ENCODE data around the gene PRR29. TPM values are rescaled to one million over a fixed set of nuclear protein-coding genes. Genes with fewer than 3 reads are reported as not detected.

Gene PRR29
- total and polyA plus RNA-seq, 8 donors, result 0.08 to 0.92 (median 0.50) TPM; not detected in 5

DNA sequence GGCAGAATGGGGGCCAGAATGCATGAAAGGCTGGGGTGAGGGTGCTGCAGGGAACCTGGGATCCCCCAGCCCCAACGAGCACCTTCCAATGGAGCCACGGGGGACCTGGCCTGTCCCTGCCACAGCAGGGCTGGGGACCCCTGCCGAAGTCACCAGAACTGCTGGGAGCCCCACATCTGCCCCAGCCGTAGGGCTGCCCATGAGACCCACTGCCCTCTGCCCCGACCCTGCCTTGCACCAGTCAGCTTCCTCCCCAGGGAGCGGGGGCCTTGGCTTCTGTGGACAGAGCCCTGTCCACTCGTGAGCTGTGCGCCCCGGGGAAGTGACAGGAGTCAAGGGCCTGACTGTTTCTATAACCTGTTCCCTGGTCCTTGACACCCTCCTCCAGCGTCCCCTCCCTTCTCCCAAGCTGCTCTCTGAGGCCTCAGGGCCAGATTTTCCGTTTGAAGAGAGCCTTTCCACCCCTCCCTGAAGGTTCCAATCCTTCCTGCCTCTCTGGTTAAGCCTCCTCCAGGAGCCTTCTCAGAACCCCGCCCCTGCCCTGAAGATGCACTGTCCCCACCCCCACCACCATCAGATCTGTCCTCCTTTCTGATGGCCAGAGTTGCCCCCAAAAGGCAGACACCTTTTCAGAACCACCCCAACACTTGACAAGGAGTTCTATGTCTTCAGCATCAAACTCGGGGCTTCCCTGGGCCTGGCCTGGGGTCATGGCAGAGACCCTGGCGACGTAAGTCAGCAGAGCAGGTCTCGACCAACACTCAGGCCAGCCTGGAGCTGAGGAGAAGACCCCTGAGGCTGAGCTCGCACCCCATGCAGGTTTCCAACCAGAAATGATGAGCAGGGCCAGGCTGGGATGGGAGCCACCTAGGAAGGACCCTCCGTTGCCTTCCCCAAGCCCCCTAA is 10.7 kb upstream of the PRR29 start:
- 72 to 80% (median 78%) methylated on average over 9 to 18 of the region's 18 CpGs for WGBS, 5 donors
- TF ChIP-seq EP300 (IDR thresholded peaks at IDR 0.05) (no peak), POLR2A (IDR thresholded peaks at IDR 0.05) (no peak), CTCF (IDR thresholded peaks at IDR 0.05) (no peak), POLR2AphosphoS5 (IDR thresholded peaks at IDR 0.05) (no peak)
- Histone ChIP-seq H3K36me3 (no peaks in the 10 kb centered on the region), H3K4me3 (no peak overlapping the region), H3K4me1 (peaks cover 6 to 26% (median 25%) of the 10 kb centered on the region in 4 donors), H3K27me3 (peaks cover 0 to 44% (median 15%) of the 10 kb centered on the region in 3 donors), H3K9me3 (no peaks in the 10 kb centered on the region), H3K27ac (peak overlapping the region in 2 of 5 donors; percentile 1 to 14)
- no peak for DNase-seq
- intact Hi-C loops (cut with DNase I; ENCODE audit: low total_unique reads), result no loop called here

DNA sequence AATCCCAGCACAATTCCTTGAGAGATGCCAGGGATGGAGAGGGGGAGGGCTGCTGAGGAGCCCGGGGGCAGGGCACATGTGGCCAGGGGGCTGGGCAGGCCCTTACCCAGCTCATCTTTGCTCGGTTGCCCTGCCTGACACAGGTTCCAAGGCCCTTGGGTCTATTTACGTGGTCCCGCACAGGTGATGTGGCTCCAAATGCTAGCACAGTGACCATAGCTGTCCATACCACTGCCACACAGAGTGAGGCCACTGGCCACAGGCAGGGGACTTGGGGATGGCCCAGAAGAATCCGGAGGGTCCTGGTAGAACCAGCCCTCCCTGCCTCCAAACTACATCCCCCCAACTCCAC is 10.0 kb upstream of the PRR29 start:
- no peaks in the 10 kb centered on the region for H3K36me3 ChIP-seq
- H3K27me3 ChIP-seq, result peaks cover 0 to 48% (median 15%) of the 10 kb centered on the region in 3 donors
- TF ChIP-seq EP300 (IDR thresholded peaks at IDR 0.05) (no peak), POLR2A (IDR thresholded peaks at IDR 0.05) (no peak), POLR2AphosphoS5 (IDR thresholded peaks at IDR 0.05) (no peak), CTCF (IDR thresholded peaks at IDR 0.05) (no peak)
- peaks cover 6 to 26% (median 25%) of the 10 kb centered on the region in 4 donors for H3K4me1 ChIP-seq
- intact Hi-C loops (cut with DNase I; ENCODE audit: low total_unique reads), result no loop called here
- no peak for DNase-seq
- no peak overlapping the region for H3K4me3 ChIP-seq
- no peaks in the 10 kb centered on the region for H3K9me3 ChIP-seq
- WGBS, 5 donors, result 85 to 94% (median 90%) methylated on average over 3 to 5 of the region's 5 CpGs
- H3K27ac ChIP-seq, result no peak overlapping the region

GRCh38 chr17:63988741-63989621 is 9.2 kb upstream of the PRR29 start:
- Histone ChIP-seq H3K4me1 (peaks cover 6 to 26% (median 25%) of the 10 kb centered on the region in 4 donors), H3K9me3 (no peaks in the 10 kb centered on the region), H3K27me3 (peaks cover 0 to 52% (median 15%) of the 10 kb centered on the region in 3 donors), H3K36me3 (no peaks in the 10 kb centered on the region), H3K27ac (no peak overlapping the region), H3K4me3 (no peak overlapping the region)
- DNase-seq, result peak in 1 of 2 donors; percentile 81
- TF ChIP-seq POLR2AphosphoS5 (IDR thresholded peaks at IDR 0.05) (no peak), POLR2A (IDR thresholded peaks at IDR 0.05) (no peak), EP300 (IDR thresholded peaks at IDR 0.05) (no peak), CTCF (IDR thresholded peaks at IDR 0.05) (no peak)
- intact Hi-C loops (cut with DNase I; ENCODE audit: low total_unique reads), result no loop called here
- 45 to 57% (median 49%) methylated on average over 30 to 35 of the region's 35 CpGs for WGBS, 5 donors

DNA sequence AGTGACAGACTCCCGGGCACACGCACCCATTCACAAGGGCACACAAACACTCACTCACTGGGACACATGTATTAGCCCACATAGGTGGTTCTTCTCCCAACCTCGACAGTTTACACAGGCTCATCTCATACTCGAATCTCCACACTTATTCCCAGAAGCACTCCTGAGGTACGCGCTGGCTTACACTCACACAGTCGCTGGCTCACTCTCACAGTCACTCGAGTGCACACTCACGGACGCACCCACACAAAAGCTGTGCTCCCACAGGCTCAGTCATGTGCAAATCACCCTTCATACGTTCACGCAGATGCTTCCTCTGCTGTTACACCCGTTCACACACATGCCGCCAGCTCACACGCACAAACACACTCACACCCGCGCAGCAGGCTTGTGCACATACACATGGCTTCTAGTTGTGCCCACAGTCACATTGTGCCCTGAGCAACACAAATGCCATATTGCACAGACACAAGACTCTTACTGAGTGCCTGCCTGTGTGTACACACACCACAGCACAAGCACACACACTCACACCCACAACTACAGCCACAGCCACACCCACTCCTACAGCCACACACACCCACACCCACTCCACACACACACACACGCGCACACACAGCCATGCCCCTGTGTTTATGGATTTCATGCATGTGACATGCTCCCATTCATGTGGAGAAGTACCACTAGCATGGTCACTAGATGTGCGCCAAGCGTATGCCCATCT is 8.4 kb upstream of the PRR29 start:
- Histone ChIP-seq H3K36me3 (no peaks in the 10 kb centered on the region), H3K4me1 (peaks cover 6 to 25% (median 19%) of the 10 kb centered on the region in 4 donors), H3K27ac (no peak overlapping the region), H3K27me3 (peaks cover 0 to 52% (median 15%) of the 10 kb centered on the region in 3 donors), H3K9me3 (no peaks in the 10 kb centered on the region), H3K4me3 (no peak overlapping the region)
- TF ChIP-seq EP300 (IDR thresholded peaks at IDR 0.05) (no peak), CTCF (IDR thresholded peaks at IDR 0.05) (no peak), POLR2AphosphoS5 (IDR thresholded peaks at IDR 0.05) (no peak), POLR2A (IDR thresholded peaks at IDR 0.05) (no peak)
- intact Hi-C loops (cut with DNase I; ENCODE audit: low total_unique reads), result no loop called here
- no peak for DNase-seq
- WGBS, 5 donors, result 82 to 88% (median 86%) methylated on average over 20 to 21 of the region's 21 CpGs

All from stomach (tissue), 9 donors.